ENCODE data around the gene SLC4A2. TPM values are rescaled to one million over a fixed set of nuclear protein-coding genes. Genes with fewer than 3 reads are reported as not detected.
"Not testable (repeated sequence)": the region's sequence is repeated elsewhere in the genome, so short reads cannot be mapped to it uniquely, and the experiment has no call there.

Gene SLC4A2
- total RNA-seq, 3 donors from 2014 or later (not counting 1 experiment from before 2014, with no cell fraction given) = 60.4 to 87.3 (median 66.1) TPM

DNA sequence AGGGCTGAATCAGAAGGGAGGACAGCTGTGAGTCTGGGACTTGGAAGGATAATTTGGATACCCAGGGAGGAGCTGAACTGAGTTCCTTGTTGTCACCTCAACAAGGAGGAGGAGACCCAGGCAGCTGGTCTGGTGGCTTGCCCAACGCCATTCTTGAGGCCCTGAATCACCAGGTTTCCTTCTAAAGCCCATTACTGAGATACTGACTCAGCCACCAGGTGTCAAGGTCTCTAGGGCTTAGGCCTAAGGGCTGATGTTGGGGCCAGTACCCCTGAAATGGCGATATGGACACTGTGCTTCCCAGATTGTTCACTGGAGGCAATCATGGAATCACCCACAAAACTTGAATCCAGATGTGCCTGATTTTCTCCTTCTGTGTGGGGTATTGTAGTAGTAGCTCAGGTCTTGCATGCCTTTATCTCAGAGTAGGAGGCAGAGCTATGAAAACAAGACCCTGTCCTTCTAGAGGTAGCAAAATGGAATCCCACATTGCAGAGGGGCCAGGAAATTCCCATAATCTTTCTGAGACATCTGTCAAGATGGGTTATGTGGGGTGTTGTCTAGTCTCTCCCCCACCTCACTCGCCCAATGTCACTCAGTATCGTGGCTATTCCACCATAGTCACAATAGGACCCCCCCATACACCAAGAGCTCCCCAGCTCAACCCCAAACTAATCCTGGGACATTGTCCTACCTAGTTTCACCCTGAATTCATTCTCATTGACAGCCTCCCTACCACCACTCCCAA is 33.3 kb upstream of the SLC4A2 start:
- ATAC-seq (no peak), DNase-seq (no peak)
- intact Hi-C loops (cut with micrococcal nuclease) = no loop called here
- 80% methylated on average over 4 of the region's 4 CpGs for WGBS (ENCODE audit: insufficient coverage)
- Histone ChIP-seq H3K4me3 (ENCODE audit: low read length) (no peak overlapping the region), H3K27ac (ENCODE audit: low read length) (no peak overlapping the region), H3K4me1 (ENCODE audit: control insufficient read depth, insufficient read depth, low read length) (peaks cover 17% of the 10 kb centered on the region), H3K36me3 (ENCODE audit: control insufficient read depth, insufficient read depth, low read length) (no peaks in the 10 kb centered on the region), H3K27me3 (ENCODE audit: control insufficient read depth, insufficient read depth, low read length) (no peaks in the 10 kb centered on the region), H3K9me3 (ENCODE audit: control insufficient read depth, insufficient read depth, low read length) (no peaks in the 10 kb centered on the region)
- Mint-ChIP-seq H3K4me3 (no peak overlapping the region), H3K27ac (peak overlapping the region in 1 of 2 donors; percentile 96), H3K4me1 (peaks cover 15 to 16% of the 10 kb centered on the region in 2 donors), H3K27me3 (ENCODE audit: low read depth in 2 of 2) (peaks cover 0 to 9% of the 10 kb centered on the region in 2 donors), H3K36me3 (no peaks in the 10 kb centered on the region), H3K9me3 (no peaks in the 10 kb centered on the region)
- TF ChIP-seq, protein P1, sequence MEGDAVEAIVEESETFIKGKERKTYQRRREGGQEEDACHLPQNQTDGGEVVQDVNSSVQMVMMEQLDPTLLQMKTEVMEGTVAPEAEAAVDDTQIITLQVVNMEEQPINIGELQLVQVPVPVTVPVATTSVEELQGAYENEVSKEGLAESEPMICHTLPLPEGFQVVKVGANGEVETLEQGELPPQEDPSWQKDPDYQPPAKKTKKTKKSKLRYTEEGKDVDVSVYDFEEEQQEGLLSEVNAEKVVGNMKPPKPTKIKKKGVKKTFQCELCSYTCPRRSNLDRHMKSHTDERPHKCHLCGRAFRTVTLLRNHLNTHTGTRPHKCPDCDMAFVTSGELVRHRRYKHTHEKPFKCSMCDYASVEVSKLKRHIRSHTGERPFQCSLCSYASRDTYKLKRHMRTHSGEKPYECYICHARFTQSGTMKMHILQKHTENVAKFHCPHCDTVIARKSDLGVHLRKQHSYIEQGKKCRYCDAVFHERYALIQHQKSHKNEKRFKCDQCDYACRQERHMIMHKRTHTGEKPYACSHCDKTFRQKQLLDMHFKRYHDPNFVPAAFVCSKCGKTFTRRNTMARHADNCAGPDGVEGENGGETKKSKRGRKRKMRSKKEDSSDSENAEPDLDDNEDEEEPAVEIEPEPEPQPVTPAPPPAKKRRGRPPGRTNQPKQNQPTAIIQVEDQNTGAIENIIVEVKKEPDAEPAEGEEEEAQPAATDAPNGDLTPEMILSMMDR (IDR thresholded peaks at IDR 0.05) = no peak

DNA sequence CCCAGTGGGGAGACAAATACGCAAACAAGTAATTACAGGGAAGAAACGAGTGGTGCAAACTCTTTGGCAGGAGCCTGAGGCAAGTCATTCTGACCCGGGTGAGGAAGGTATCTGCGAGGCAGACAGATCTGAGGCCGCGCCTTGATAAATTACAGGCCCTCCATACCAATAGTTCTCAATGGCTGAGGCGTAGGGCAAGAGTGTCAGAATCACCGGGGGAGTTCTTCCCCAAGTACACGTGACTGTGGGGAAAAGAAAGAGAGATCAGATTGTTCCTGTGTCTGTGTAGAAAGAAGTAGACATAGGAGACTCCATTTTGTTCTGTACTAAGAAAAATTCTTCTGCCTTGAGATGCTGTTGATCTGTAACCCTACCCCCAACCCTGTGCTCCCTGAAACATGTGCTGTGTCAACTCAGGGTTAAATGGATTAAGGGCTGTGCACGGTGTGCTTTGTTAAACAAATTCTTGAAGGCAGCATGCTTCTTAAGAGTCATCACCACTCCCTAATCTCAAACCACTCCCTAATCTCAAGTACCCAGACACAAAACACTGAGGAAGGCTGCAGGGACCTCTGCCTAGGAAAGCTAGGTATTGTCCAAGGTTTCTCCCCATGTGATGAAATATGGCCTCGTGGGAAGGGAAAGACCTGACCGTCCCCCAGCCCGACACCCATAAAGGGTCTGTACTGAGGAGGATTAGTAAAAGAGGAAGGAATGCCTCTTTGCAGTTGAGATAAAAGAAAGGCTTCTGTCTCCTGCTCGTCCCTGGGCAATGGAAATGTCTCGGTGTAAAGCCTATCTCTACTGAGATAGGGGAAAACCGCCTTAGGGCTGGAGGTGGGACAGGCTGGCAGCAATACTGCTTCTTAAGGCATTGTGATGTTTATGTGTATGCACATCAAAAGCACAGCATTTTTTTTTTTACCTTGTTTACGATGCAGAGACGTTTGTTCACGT is 32.3 kb upstream of the SLC4A2 start:
- H3K9me3 Mint-ChIP-seq; H3K36me3 Mint-ChIP-seq; H3K27me3 ChIP-seq (ENCODE audit: control insufficient read depth, insufficient read depth, low read length); ATAC-seq; H3K9me3 ChIP-seq (ENCODE audit: control insufficient read depth, insufficient read depth, low read length); H3K36me3 ChIP-seq (ENCODE audit: control insufficient read depth, insufficient read depth, low read length); H3K27me3 Mint-ChIP-seq (ENCODE audit: low read depth in 2 of 2); intact Hi-C loops (cut with micrococcal nuclease): not testable (repeated sequence)
- Histone ChIP-seq H3K27ac (ENCODE audit: low read length) (peak overlapping the region; percentile 96), H3K4me1 (ENCODE audit: control insufficient read depth, insufficient read depth, low read length) (peaks cover 17% of the 10 kb centered on the region), H3K4me3 (ENCODE audit: low read length) (peak overlapping the region; percentile 84)
- Mint-ChIP-seq H3K4me3 (peak overlapping the region; percentile 95), H3K27ac (peak overlapping the region; percentile 96 to 97), H3K4me1 (peaks cover 15 to 16% of the 10 kb centered on the region in 2 donors)
- peak in 1 of 2 donors; percentile 29 for DNase-seq
- 56% methylated on average over 18 of the region's 19 CpGs for WGBS (ENCODE audit: insufficient coverage)

DNA sequence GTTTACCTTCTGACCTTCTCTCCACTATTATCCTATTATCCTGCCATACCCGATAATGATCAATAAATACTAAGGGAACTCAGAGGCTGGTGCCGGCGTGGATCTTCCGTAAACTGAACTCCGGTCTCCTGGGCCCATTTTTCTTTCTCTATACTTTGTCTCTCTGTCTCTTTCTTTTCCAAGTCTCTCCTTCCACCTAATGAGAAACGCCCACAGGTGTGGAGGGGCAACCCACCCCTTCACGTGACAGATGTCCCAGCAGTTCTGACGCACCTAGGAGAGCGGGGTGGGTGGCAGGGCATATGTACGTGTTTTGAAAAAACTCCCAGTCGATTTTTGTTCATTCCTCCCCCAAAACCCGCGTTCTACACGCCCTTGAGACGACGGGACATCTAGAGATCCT is 31.7 kb upstream of the SLC4A2 start:
- ATAC-seq = not testable (repeated sequence)

DNA sequence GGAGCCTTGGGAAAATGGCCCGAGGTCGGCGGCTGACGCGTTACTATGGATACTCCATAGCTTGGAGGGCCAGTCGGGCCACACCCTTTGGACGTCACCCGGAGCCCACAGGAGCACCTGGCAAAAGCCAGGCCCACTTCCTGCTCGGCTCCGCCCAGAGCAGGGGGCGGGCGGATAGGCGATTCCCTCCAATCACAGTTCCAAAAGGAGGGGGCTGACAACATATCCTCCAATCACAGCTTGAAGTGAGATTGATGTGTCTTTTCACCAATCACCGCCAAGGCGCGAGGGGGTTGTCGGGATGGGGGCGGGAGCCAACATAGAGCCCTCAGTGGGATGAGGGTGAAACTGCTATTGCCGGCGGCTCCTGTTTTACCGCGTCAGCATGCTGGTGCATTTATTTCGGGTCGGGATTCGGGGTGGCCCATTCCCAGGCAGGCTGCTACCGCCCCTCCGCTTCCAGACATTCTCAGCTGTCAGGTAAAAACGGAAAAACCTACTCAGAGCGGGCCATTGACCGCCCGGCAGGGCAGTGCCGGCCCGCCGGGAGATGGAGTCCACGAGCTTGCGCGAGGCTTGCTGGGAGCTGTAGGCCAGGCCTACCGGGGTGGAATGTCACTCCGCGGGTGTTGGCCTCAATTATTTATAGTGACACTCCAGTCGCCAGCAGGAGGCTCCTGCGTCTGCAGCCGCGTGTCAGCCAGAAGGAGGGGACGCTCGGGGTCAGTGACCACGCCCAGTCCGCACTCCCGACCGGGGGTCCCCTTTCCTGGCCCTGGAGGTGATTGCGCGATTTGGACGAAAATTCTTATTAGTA is 31.1 kb upstream of the SLC4A2 start, which contains the start of gene ABCB8:
TSS of gene ABCB8 (plus strand) at position 320 of the 817 bp plus-strand sequence. CDS start at position 386, 66 bp downstream.
- Mint-ChIP-seq H3K9me3 (no peaks in the 10 kb centered on the region), H3K27ac (peak within 1 kb of the TSS; percentile 96 to 97), H3K4me3 (peak within 1 kb of the TSS; percentile 95), H3K27me3 (ENCODE audit: low read depth in 2 of 2) (no peaks in the 10 kb centered on the region), H3K36me3 (no peaks in the 10 kb centered on the region), H3K4me1 (peaks cover 15 to 16% of the 10 kb centered on the region in 2 donors)
- Histone ChIP-seq H3K27me3 (ENCODE audit: control insufficient read depth, insufficient read depth, low read length) (no peaks in the 10 kb centered on the region), H3K9me3 (ENCODE audit: control insufficient read depth, insufficient read depth, low read length) (no peaks in the 10 kb centered on the region), H3K27ac (ENCODE audit: low read length) (peak within 1 kb of the TSS; percentile 96), H3K4me1 (ENCODE audit: control insufficient read depth, insufficient read depth, low read length) (peaks cover 17% of the 10 kb centered on the region), H3K4me3 (ENCODE audit: low read length) (peak within 1 kb of the TSS; percentile 84), H3K36me3 (ENCODE audit: control insufficient read depth, insufficient read depth, low read length) (no peaks in the 10 kb centered on the region)
- 1% methylated on average over 53 of the region's 53 CpGs for WGBS (ENCODE audit: insufficient coverage)
- TF ChIP-seq, protein P1 (IDR thresholded peaks at IDR 0.05) = peak; percentile 56
- intact Hi-C loops (cut with micrococcal nuclease) = loop anchor here (1.0 to 2.0 kb wide), 3 partner anchors 30 to 82 kb away; partner anchors contain the start of gene FASTK
- DNase-seq (peak; percentile 95 to 99), ATAC-seq (peak; percentile 91 to 96 (median 92))

More for the DNA sequence above, 31.7 kb upstream of the SLC4A2 start:
- not testable (repeated sequence) for H3K36me3 Mint-ChIP-seq; H3K9me3 Mint-ChIP-seq; H3K9me3 ChIP-seq (ENCODE audit: control insufficient read depth, insufficient read depth, low read length); H3K36me3 ChIP-seq (ENCODE audit: control insufficient read depth, insufficient read depth, low read length); H3K27me3 ChIP-seq (ENCODE audit: control insufficient read depth, insufficient read depth, low read length); DNase-seq; H3K27me3 Mint-ChIP-seq (ENCODE audit: low read depth in 2 of 2)
- 15% methylated on average over 15 of the region's 16 CpGs for WGBS (ENCODE audit: insufficient coverage)
- Mint-ChIP-seq H3K4me3 (peak overlapping the region; percentile 95), H3K4me1 (peaks cover 15 to 16% of the 10 kb centered on the region in 2 donors), H3K27ac (peak overlapping the region; percentile 96 to 97)
- peak overlapping the region; percentile 96 for H3K27ac ChIP-seq (ENCODE audit: low read length)
- H3K4me1 ChIP-seq (ENCODE audit: control insufficient read depth, insufficient read depth, low read length) = peaks cover 17% of the 10 kb centered on the region
- intact Hi-C loops (cut with micrococcal nuclease) = loop anchor here (1.0 to 2.0 kb wide), 3 partner anchors 31 to 83 kb away; partner anchors contain the start of gene FASTK
- H3K4me3 ChIP-seq (ENCODE audit: low read length) = peak overlapping the region; percentile 84
